ENCODE results near the gene NEDD4L.

NEDD4L gene

GRCh38 chr18:58201268-58201667 is 157.2 kb downstream of the NEDD4L start:
- H3K36me3 Mint-ChIP-seq: no peaks in the 10 kb centered on the region
- no peaks in the 10 kb centered on the region for H3K9me3 Mint-ChIP-seq
- H3K27me3 Mint-ChIP-seq: peaks cover 14% of the 10 kb centered on the region
- no peak overlapping the region for H3K4me3 Mint-ChIP-seq
- no peak overlapping the region for H3K27ac Mint-ChIP-seq
- no peak for DNase-seq
- H3K4me1 Mint-ChIP-seq: peaks cover 2% of the 10 kb centered on the region
- CTCF ChIA-PET: no interaction called here

- no peak for DNase-seq
- Mint-ChIP-seq H3K4me1 (no peaks in the 10 kb centered on the region), H3K36me3 (no peaks in the 10 kb centered on the region), H3K9me3 (no peaks in the 10 kb centered on the region), H3K4me3 (no peak overlapping the region), H3K27ac (no peak overlapping the region), H3K27me3 (peaks cover 10% of the 10 kb centered on the region)
- CTCF ChIA-PET: no interaction called here
Measured at GRCh38 chr18:58201733-58202730, 158.0 kb downstream of the NEDD4L start.

- H3K36me3 Mint-ChIP-seq: no peaks in the 10 kb centered on the region
- DNase-seq: no peak
- CTCF ChIA-PET: no interaction called here
- H3K27ac Mint-ChIP-seq: no peak overlapping the region
- H3K27me3 Mint-ChIP-seq: peaks cover 5% of the 10 kb centered on the region
- no peak overlapping the region for H3K4me3 Mint-ChIP-seq
- H3K4me1 Mint-ChIP-seq: peaks cover 2% of the 10 kb centered on the region
- no peaks in the 10 kb centered on the region for H3K9me3 Mint-ChIP-seq
Measured at GRCh38 chr18:58204776-58205442, 160.9 kb downstream of the NEDD4L start.

GRCh38 chr18:58205443-58206160 is 161.6 kb downstream of the NEDD4L start:
- Mint-ChIP-seq H3K4me3 (no peak overlapping the region), H3K9me3 (no peaks in the 10 kb centered on the region), H3K36me3 (no peaks in the 10 kb centered on the region), H3K4me1 (peaks cover 2% of the 10 kb centered on the region), H3K27ac (no peak overlapping the region), H3K27me3 (peaks cover 8% of the 10 kb centered on the region)
- CTCF ChIA-PET: no interaction called here
- DNase-seq: no peak

GRCh38 chr18:58207520-58208152 is 163.6 kb downstream of the NEDD4L start:
- H3K4me1 Mint-ChIP-seq: peaks cover 2% of the 10 kb centered on the region
- no peak overlapping the region for H3K4me3 Mint-ChIP-seq
- no peak for DNase-seq
- CTCF ChIA-PET: no interaction called here
- H3K36me3 Mint-ChIP-seq: no peaks in the 10 kb centered on the region
- H3K27ac Mint-ChIP-seq: no peak overlapping the region
- H3K27me3 Mint-ChIP-seq: peaks cover 4% of the 10 kb centered on the region
- no peaks in the 10 kb centered on the region for H3K9me3 Mint-ChIP-seq

- H3K27me3 Mint-ChIP-seq: peaks cover 4% of the 10 kb centered on the region
- no peak overlapping the region for H3K4me3 Mint-ChIP-seq
- CTCF ChIA-PET: no interaction called here
- no peak for DNase-seq
- H3K36me3 Mint-ChIP-seq: no peaks in the 10 kb centered on the region
- no peak overlapping the region for H3K27ac Mint-ChIP-seq
- H3K9me3 Mint-ChIP-seq: no peaks in the 10 kb centered on the region
- H3K4me1 Mint-ChIP-seq: peaks cover 4% of the 10 kb centered on the region
Measured at GRCh38 chr18:58208207-58208932, 164.3 kb downstream of the NEDD4L start.

GRCh38 chr18:58209326-58209725 is 165.3 kb downstream of the NEDD4L start:
- Mint-ChIP-seq H3K27ac (no peak overlapping the region), H3K4me1 (peaks cover 14% of the 10 kb centered on the region), H3K36me3 (no peaks in the 10 kb centered on the region), H3K9me3 (no peaks in the 10 kb centered on the region), H3K4me3 (no peak overlapping the region), H3K27me3 (peaks cover 4% of the 10 kb centered on the region)
- DNase-seq: no peak
- CTCF ChIA-PET: no interaction called here

GRCh38 chr18:58211510-58211909 is 167.5 kb downstream of the NEDD4L start:
- H3K4me3 Mint-ChIP-seq: no peak overlapping the region
- CTCF ChIA-PET: no interaction called here
- H3K36me3 Mint-ChIP-seq: no peaks in the 10 kb centered on the region
- DNase-seq: no peak
- H3K9me3 Mint-ChIP-seq: no peaks in the 10 kb centered on the region
- peaks cover 16% of the 10 kb centered on the region for H3K4me1 Mint-ChIP-seq
- peaks cover 11% of the 10 kb centered on the region for H3K27me3 Mint-ChIP-seq
- no peak overlapping the region for H3K27ac Mint-ChIP-seq

GRCh38 chr18:58212274-58212673 is 168.2 kb downstream of the NEDD4L start:
- Mint-ChIP-seq H3K4me1 (peaks cover 16% of the 10 kb centered on the region), H3K9me3 (no peaks in the 10 kb centered on the region), H3K4me3 (no peak overlapping the region), H3K36me3 (no peaks in the 10 kb centered on the region), H3K27ac (no peak overlapping the region), H3K27me3 (peaks cover 12% of the 10 kb centered on the region)
- CTCF ChIA-PET: no interaction called here
- no peak for DNase-seq

GRCh38 chr18:58213440-58213839 is 169.4 kb downstream of the NEDD4L start:
- H3K4me3 Mint-ChIP-seq: no peak overlapping the region
- CTCF ChIA-PET: no interaction called here

GRCh38 chr18:58215011-58215410 is 171.0 kb downstream of the NEDD4L start:
- no peak overlapping the region for H3K4me3 Mint-ChIP-seq
- H3K4me1 Mint-ChIP-seq: peaks cover 14% of the 10 kb centered on the region
- H3K36me3 Mint-ChIP-seq: no peaks in the 10 kb centered on the region
- CTCF ChIA-PET: no interaction called here
- H3K9me3 Mint-ChIP-seq: no peaks in the 10 kb centered on the region
- no peak for DNase-seq
- H3K27me3 Mint-ChIP-seq: peaks cover 14% of the 10 kb centered on the region
- no peak overlapping the region for H3K27ac Mint-ChIP-seq

More at GRCh38 chr18:58213440-58213839, 169.4 kb downstream of the NEDD4L start:
- peaks cover 14% of the 10 kb centered on the region for H3K27me3 Mint-ChIP-seq
- no peaks in the 10 kb centered on the region for H3K9me3 Mint-ChIP-seq
- H3K27ac Mint-ChIP-seq: no peak overlapping the region
- DNase-seq: no peak
- no peaks in the 10 kb centered on the region for H3K36me3 Mint-ChIP-seq
- H3K4me1 Mint-ChIP-seq: peaks cover 16% of the 10 kb centered on the region

- DNase-seq: no peak
- Mint-ChIP-seq H3K36me3 (no peaks in the 10 kb centered on the region), H3K27me3 (peaks cover 18% of the 10 kb centered on the region), H3K4me3 (no peak overlapping the region), H3K4me1 (peaks cover 14% of the 10 kb centered on the region), H3K27ac (no peak overlapping the region), H3K9me3 (no peaks in the 10 kb centered on the region)
- CTCF ChIA-PET: no interaction called here
Measured at GRCh38 chr18:58216071-58216481, 172.1 kb downstream of the NEDD4L start.

- CTCF ChIA-PET: no interaction called here
- H3K27me3 Mint-ChIP-seq: peaks cover 18% of the 10 kb centered on the region
- DNase-seq: no peak
- H3K9me3 Mint-ChIP-seq: no peaks in the 10 kb centered on the region
- no peak overlapping the region for H3K4me3 Mint-ChIP-seq
- H3K36me3 Mint-ChIP-seq: no peaks in the 10 kb centered on the region
- H3K27ac Mint-ChIP-seq: no peak overlapping the region
- H3K4me1 Mint-ChIP-seq: peaks cover 14% of the 10 kb centered on the region
Measured at GRCh38 chr18:58217052-58217451, 173.0 kb downstream of the NEDD4L start.

Data from activated naive CD4-positive, alpha-beta T cell treated with anti-CD3 and anti-CD28 coated beads, Interleukin-2, amount 10 ng/mL, durations not matched to agents 7 days and 5 days (primary cell).